Breast epithelium (tissue), 4 donors: ENCODE results near the gene KRT27. TPM values are rescaled to one million over a fixed set of nuclear protein-coding genes. Genes with fewer than 3 reads are reported as not detected.
"Not testable (repeated sequence)": the region's sequence is repeated elsewhere in the genome, so short reads cannot be mapped to it uniquely, and the experiment has no call there.

Experiments
- DNase-seq, 2 donors: peaks; one replicate each; pipeline ENCODE4 v3.0.0-alpha.2; 2019; ENCODE audit warnings: low spot score in 2 of 2
- H3K27ac ChIP-seq, 2 donors: fragments of 200-600 bp; sonication (generic) in 1 of 2; one replicate each; pipeline ENCODE4 v1.5.1; 2016 to 2019; ENCODE audit warnings: mild to moderate bottlenecking in 1 of 2
- H3K27me3 ChIP-seq, 2 donors: fragments of 200-600 bp; sonication (generic) in 1 of 2; one replicate each; pipeline versions ENCODE4 v1.5.1 to v1.6.0; 2017 to 2019; ENCODE audit warnings: control low read depth in 1 of 2, mild to moderate bottlenecking in 1 of 2
- H3K36me3 ChIP-seq: fragments of 200-600 bp; one replicate; pipeline ENCODE4 v1.5.1; 2019
- H3K4me1 ChIP-seq, 2 donors: fragments of 200-600 bp; sonication (generic); one replicate each; pipeline ENCODE4 v1.5.1; 2016 to 2019; ENCODE audit warnings: control low read depth in 1 of 2
- H3K4me3 ChIP-seq, 3 donors: fragments of 200-600 bp; sonication (generic); 1 replicate in 2 of 3; 2 replicates in 1 of 3; pipeline ENCODE4 v1.5.1; 2016 to 2019; ENCODE audit warnings: mild to moderate bottlenecking in 3 of 3, moderate library complexity in 2 of 3
- H3K9me3 ChIP-seq, 2 donors: fragments of 200-600 bp; sonication (generic) in 1 of 2; one replicate each; pipeline ENCODE4 v1.5.1; 2016 to 2019; ENCODE audit warnings: control low read depth in 1 of 2
- CTCF ChIP-seq, 3 donors: fragments of 450-650 bp; IDR thresholded peaks; one replicate each; pipeline ENCODE4 v1.5.1; 2016 to 2017; ENCODE audit warnings: antibody characterized with exemption in 3 of 3, mild to moderate bottlenecking in 3 of 3, moderate library complexity in 3 of 3
- POLR2A ChIP-seq: fragments of 450-650 bp; IDR thresholded peaks from one replicate; pipeline ENCODE4 v1.6.1; 2016; ENCODE audit warnings: antibody characterized with exemption, mild to moderate bottlenecking, moderate library complexity
- POLR2AphosphoS5 ChIP-seq, 3 donors: sonication (generic); formaldehyde crosslinking; IDR thresholded peaks; one replicate each; pipeline ENCODE4 v1.6.1; 2017; ENCODE audit warnings: antibody characterized with exemption in 3 of 3
- intact Hi-C: fragments of 100-400 bp; cut with DNase I; formaldehyde crosslinking; loops from one replicate; pipeline ENCODE4 v1.15.1; 2023; ENCODE audit warnings: low total_unique reads
- total RNA-seq, 3 donors: library from RNA; depleted of rRNA; stranded (reverse); fragments of >200 nt; gene quantifications; one replicate each; pipeline ENCODE4 v1.1.0, GENCODE V29; 2016

Gene KRT27
- total RNA-seq, 3 donors from 2014 or later, result not detected

- TF ChIP-seq POLR2AphosphoS5 (IDR thresholded peaks at IDR 0.05) (no peak), CTCF (IDR thresholded peaks at IDR 0.05) (no peak), POLR2A (no peak)
- Histone ChIP-seq H3K9me3 (no peaks in the 10 kb centered on the region), H3K4me1 (no peaks in the 10 kb centered on the region), H3K36me3 (no peaks in the 10 kb centered on the region), H3K27me3 (peaks cover 0 to 13% of the 10 kb centered on the region in 2 donors), H3K27ac (no peak overlapping the region), H3K4me3 (no peak overlapping the region)
- intact Hi-C loops, result no loop called here
- no peak for DNase-seq
These were observed 33.0 kb upstream of the KRT27 start for GRCh38 chr17:40815381-40815780.

GRCh38 chr17:40814657-40815056 is 32.3 kb upstream of the KRT27 start:
- H3K9me3 ChIP-seq, DNase-seq, H3K4me1 ChIP-seq, H3K4me3 ChIP-seq, H3K27ac ChIP-seq, H3K36me3 ChIP-seq, intact Hi-C loops: not testable (repeated sequence)
- peaks cover 0 to 21% of the 10 kb centered on the region in 2 donors for H3K27me3 ChIP-seq

- TF ChIP-seq POLR2A (no peak), CTCF (IDR thresholded peaks at IDR 0.05) (no peak), POLR2AphosphoS5 (IDR thresholded peaks at IDR 0.05) (no peak)
- Histone ChIP-seq H3K27ac (no peak overlapping the region), H3K9me3 (no peaks in the 10 kb centered on the region), H3K4me1 (no peaks in the 10 kb centered on the region), H3K36me3 (no peaks in the 10 kb centered on the region), H3K4me3 (no peak overlapping the region), H3K27me3 (peaks cover 0 to 27% of the 10 kb centered on the region in 2 donors)
- DNase-seq, result no peak
- intact Hi-C loops, result no loop called here
These were observed 31.5 kb upstream of the KRT27 start for GRCh38 chr17:40813804-40814203.

- Histone ChIP-seq H3K4me3 (no peak overlapping the region), H3K4me1 (no peaks in the 10 kb centered on the region), H3K9me3 (no peaks in the 10 kb centered on the region), H3K36me3 (no peaks in the 10 kb centered on the region), H3K27me3 (peaks cover 0 to 35% of the 10 kb centered on the region in 2 donors), H3K27ac (no peak overlapping the region)
- intact Hi-C loops, result no loop called here
- TF ChIP-seq CTCF (IDR thresholded peaks at IDR 0.05) (no peak), POLR2AphosphoS5 (IDR thresholded peaks at IDR 0.05) (no peak), POLR2A (no peak)
- no peak for DNase-seq
These were observed 30.3 kb upstream of the KRT27 start for GRCh38 chr17:40812639-40813038.

GRCh38 chr17:40810494-40810893 is 28.1 kb upstream of the KRT27 start:
- no peaks in the 10 kb centered on the region for H3K36me3 ChIP-seq
- no peak overlapping the region for H3K27ac ChIP-seq
- no peaks in the 10 kb centered on the region for H3K4me1 ChIP-seq
- DNase-seq, result no peak
- H3K9me3 ChIP-seq, result no peaks in the 10 kb centered on the region
- no peak overlapping the region for H3K4me3 ChIP-seq
- peaks cover 0 to 35% of the 10 kb centered on the region in 2 donors for H3K27me3 ChIP-seq
- TF ChIP-seq POLR2AphosphoS5 (IDR thresholded peaks at IDR 0.05) (no peak), CTCF (IDR thresholded peaks at IDR 0.05) (no peak), POLR2A (no peak)
- intact Hi-C loops, result no loop called here
